Stimulated activated CD8-positive, alpha-beta memory T cell treated with anti-CD3 and anti-CD28 coated beads, Interleukin-4, amount 100 ng/mL, for 48 hours (primary cell): ENCODE data around the gene SERAC1.
"Not testable (repeated sequence)": the region's sequence is repeated elsewhere in the genome, so short reads cannot be mapped to it uniquely, and the experiment has no call there.

ENCODE experiments used
- DNase-seq: peaks from one replicate; pipeline ENCODE4 v3.0.0-alpha.2; 2020

Gene SERAC1

GRCh38 chr6:158174024-158174423, 6.0 kb upstream of the SERAC1 start:
- no peak for DNase-seq

GRCh38 chr6:158172001-158172400, 3.9 kb upstream of the SERAC1 start:
- no peak for DNase-seq

GRCh38 chr6:158170656-158171081, 2.6 kb upstream of the SERAC1 start:
- no peak for DNase-seq

- not testable (repeated sequence) for DNase-seq
Observed at GRCh38 chr6:158169634-158170033, 1.6 kb upstream of the SERAC1 start.

- DNase-seq, result no peak
Observed at GRCh38 chr6:158165919-158166416, 2.1 kb downstream of the SERAC1 start.

GRCh38 chr6:158164579-158165170, 3.4 kb downstream of the SERAC1 start:
- DNase-seq, result no peak

- DNase-seq, result no peak
Observed at GRCh38 chr6:158161566-158162254, 6.4 kb downstream of the SERAC1 start.

- no peak for DNase-seq
Observed at GRCh38 chr6:158160932-158161539, 7.0 kb downstream of the SERAC1 start.

GRCh38 chr6:158158748-158159147, 9.3 kb downstream of the SERAC1 start:
- no peak for DNase-seq

GRCh38 chr6:158158123-158158522, 9.9 kb downstream of the SERAC1 start:
- no peak for DNase-seq

- no peak for DNase-seq
Observed at GRCh38 chr6:158157064-158157764, 10.8 kb downstream of the SERAC1 start.

- no peak for DNase-seq
Observed at GRCh38 chr6:158154816-158155215, 13.2 kb downstream of the SERAC1 start.

- DNase-seq, result no peak
Observed at GRCh38 chr6:158153576-158153975, 14.5 kb downstream of the SERAC1 start.

- DNase-seq, result no peak
Observed at GRCh38 chr6:158152659-158153058, 15.4 kb downstream of the SERAC1 start.

- DNase-seq, result not testable (repeated sequence)
Observed at GRCh38 chr6:158152025-158152424, 16.0 kb downstream of the SERAC1 start.

- DNase-seq, result no peak
Observed at GRCh38 chr6:158150701-158151100, 17.4 kb downstream of the SERAC1 start.

- DNase-seq, result no peak
Observed at GRCh38 chr6:158149641-158150040, 18.4 kb downstream of the SERAC1 start.

GRCh38 chr6:158143700-158144099, 24.4 kb downstream of the SERAC1 start:
- DNase-seq, result no peak

- DNase-seq, result no peak
Observed at GRCh38 chr6:158142789-158143188, 25.3 kb downstream of the SERAC1 start.

GRCh38 chr6:158131926-158132325, 36.1 kb downstream of the SERAC1 start:
- DNase-seq, result no peak

GRCh38 chr6:158125271-158125670, 42.8 kb downstream of the SERAC1 start:
- no peak for DNase-seq

- no peak for DNase-seq
Observed at GRCh38 chr6:158124288-158124687, 43.8 kb downstream of the SERAC1 start.

- DNase-seq, result no peak
Observed at GRCh38 chr6:158122048-158122447, 46.0 kb downstream of the SERAC1 start.

- DNase-seq, result no peak
Observed at GRCh38 chr6:158121335-158121734, 46.7 kb downstream of the SERAC1 start.
